A549 (cell line): ENCODE measurements around the gene OTOS. TPM values are rescaled to one million over a fixed set of nuclear protein-coding genes. Genes with fewer than 3 reads are reported as not detected.

Experiments used
- ATAC-seq, 2 experiments: fragments of 200-7000 bp in 1 of 2; fragments of >200 bp in 1 of 2; cut with Nextera tagmentation in 1 of 2; cut with Tn5 transposase in 1 of 2; 3 replicates each; pipeline versions ENCODE4 v1.8.0 to v1.9.1; 2018 to 2020; ENCODE audit warnings: mild to moderate bottlenecking in 1 of 2, moderate library complexity in 1 of 2
- CTCF ChIA-PET: fragments of 300-600 bp; sonication (Branson Sonifier 250); formaldehyde crosslinking; extraction: SDS; loops from one replicate; lab custom pipeline; 2021; ENCODE audit warnings: antibody characterized with exemption, inconsistent platforms; lab: Yijun Ruan, JAX
- POLR2A ChIA-PET: fragments of 350-600 bp; formaldehyde crosslinking; extraction: SDS; loops from one replicate; lab custom pipeline; 2021; ENCODE audit warnings: antibody characterized with exemption, inconsistent platforms; lab: Yijun Ruan, JAX
- DNase-seq, 2 experiments: peaks; one replicate each; pipeline versions ENCODE4 v3.0.0 to v3.0.0-alpha.2; 2011 to 2016; ENCODE audit warnings: low read depth in 1 of 2, low spot score in 1 of 2
- FAIRE-seq: peaks from 2 replicates; lab custom pipeline; 2011; peaks lifted over from hg19 to GRCh38; lab: Jason Lieb, UNC
- H3K27ac ChIP-seq, 2 experiments: fragments of >200 bp; sonication (Bioruptor Twin); formaldehyde crosslinking; 3 replicates each; pipeline ENCODE4 v1.5.1; 2016 to 2017
- H3K4me1 ChIP-seq: fragments of >200 bp; sonication (Bioruptor Twin); formaldehyde crosslinking; 3 replicates; pipeline ENCODE4 v1.6.1; 2016
- H3K4me2 ChIP-seq: fragments of >200 bp; sonication (Bioruptor Twin); formaldehyde crosslinking; 3 replicates; pipeline ENCODE4 v1.6.1; 2016
- H3K4me3 ChIP-seq: fragments of >200 bp; sonication (Bioruptor Twin); formaldehyde crosslinking; 3 replicates; pipeline ENCODE4 v1.5.1; 2016
- H3K9me3 ChIP-seq: fragments of >200 bp; sonication (Bioruptor Twin); formaldehyde crosslinking; 3 replicates; pipeline ENCODE4 v1.6.1; 2016
- CBX2 ChIP-seq: fragments of 200-600 bp; sonication (generic); IDR thresholded peaks from 2 replicates; pipeline ENCODE4 v1.6.1; 2016; ENCODE audit warnings: low read depth, mild to moderate bottlenecking, borderline replicate concordance
- CBX8 ChIP-seq: fragments of 200-600 bp; sonication (generic); IDR thresholded peaks from 2 replicates; pipeline ENCODE4 v1.6.1; 2016
- CHD4 ChIP-seq: fragments of 200-600 bp; sonication (generic); IDR thresholded peaks from 2 replicates; pipeline ENCODE4 v1.6.1; 2016; ENCODE audit warnings: antibody characterized with exemption, mild to moderate bottlenecking, borderline replicate concordance
- EHF ChIP-seq: fragments of 250-450 bp; sonication (Bioruptor Pico); IDR thresholded peaks from 2 replicates; pipeline ENCODE4 v1.5.0; 2020; ENCODE audit warnings: mild to moderate bottlenecking
- FOSB ChIP-seq: fragments of 250-450 bp; sonication (Bioruptor Pico); IDR thresholded peaks from 2 replicates; pipeline ENCODE4 v1.5.0; 2020; ENCODE audit warnings: mild to moderate bottlenecking, moderate library complexity
- FOSL2 ChIP-seq, 2 experiments: fragments of 450-650 bp in 1 of 2; fragments of >200 bp in 1 of 2; sonication (Bioruptor Twin) in 1 of 2; formaldehyde crosslinking; IDR thresholded peaks; 2 replicates each; pipeline versions ENCODE4 v1.5.0 to v1.6.1; 2016 to 2020; ENCODE audit warnings: mild to moderate bottlenecking in 1 of 2, moderate library complexity in 1 of 2
- FOXS1 ChIP-seq: fragments of 250-450 bp; sonication (Bioruptor Pico); IDR thresholded peaks from 2 replicates; pipeline ENCODE4 v1.5.0; 2020; ENCODE audit warnings: mild to moderate bottlenecking, moderate library complexity
- HEYL ChIP-seq: fragments of 250-450 bp; sonication (Bioruptor Pico); IDR thresholded peaks from 2 replicates; pipeline ENCODE4 v1.8.0; 2021; ENCODE audit warnings: mild to moderate bottlenecking, moderate library complexity
- HOXA7 ChIP-seq: fragments of 250-450 bp; sonication (Bioruptor Pico); IDR thresholded peaks from 2 replicates; pipeline ENCODE4 v1.5.0; 2020; ENCODE audit warnings: mild to moderate bottlenecking, moderate library complexity
- HOXB5 ChIP-seq: fragments of 250-450 bp; sonication (Bioruptor Pico); IDR thresholded peaks from 2 replicates; pipeline ENCODE4 v1.5.0; 2020; ENCODE audit warnings: mild to moderate bottlenecking, moderate library complexity
- JUN ChIP-seq, 2 experiments: fragments of >200 bp; sonication (Bioruptor Twin); formaldehyde crosslinking; IDR thresholded peaks; 2 replicates in 1 of 2; 3 replicates in 1 of 2; pipeline ENCODE4 v1.6.1; 2016 to 2017
- MYC ChIP-seq: IDR thresholded peaks from 2 replicates; pipeline ENCODE4 v1.6.1; 2012; ENCODE audit warnings: mild to moderate bottlenecking, inconsistent platforms, low read length, improper control_type of control experiment, borderline replicate concordance
- NFE2L2 ChIP-seq: fragments of 150-350 bp; conservative IDR thresholded peaks from 2 replicates; pipeline ENCODE4 v1.6.1; 2014; ENCODE audit warnings: low read length
- RARB ChIP-seq: fragments of 250-450 bp; sonication (Bioruptor Pico); IDR thresholded peaks from 2 replicates; pipeline ENCODE4 v1.8.0; 2021; ENCODE audit warnings: mild to moderate bottlenecking, moderate library complexity
- SMC3 ChIP-seq: fragments of >200 bp; sonication (Bioruptor Twin); formaldehyde crosslinking; IDR thresholded peaks from 3 replicates; pipeline ENCODE4 v1.6.1; 2018; ENCODE audit warnings: inconsistent platforms
- TFCP2L1 ChIP-seq: fragments of 250-450 bp; sonication (Bioruptor Pico); IDR thresholded peaks from 2 replicates; pipeline ENCODE4 v1.5.0; 2021; ENCODE audit warnings: mild to moderate bottlenecking
- ZFP36 ChIP-seq: fragments of 450-650 bp; IDR thresholded peaks from 2 replicates; pipeline ENCODE4 v1.6.1; 2014; ENCODE audit warnings: borderline replicate concordance; ENCODE audit not compliant: partially characterized antibody
- ZNF302 ChIP-seq: fragments of 250-450 bp; sonication (Bioruptor Pico); IDR thresholded peaks from 2 replicates; pipeline ENCODE4 v1.9.0; 2021; ENCODE audit warnings: inconsistent platforms, mild to moderate bottlenecking, moderate library complexity
- ZSCAN20 ChIP-seq: fragments of 250-450 bp; sonication (Bioruptor Pico); IDR thresholded peaks from 2 replicates; pipeline ENCODE4 v1.8.0; 2022; ENCODE audit warnings: mild to moderate bottlenecking, moderate library complexity
- WGBS: methylation state at CpG from one replicate; pipeline ENCODE4 v1.1.6; 2017; ENCODE audit errors: missing lambda C conversion rate; 5-methylcytosine and 5-hydroxymethylcytosine counted together
- polyA plus RNA-seq, 4 experiments: library from polyadenylated mRNA; depleted of rRNA in 3 of 4; stranded (reverse); fragments of >200 nt; fragmentation: RNase III in 1 of 4; extraction: RNeasy Plus Mini Kit Qiagen cat#74134 plus additional on column Dnase treatment in 1 of 4; gene quantifications; 2 replicates in 3 of 4; 3 replicates in 1 of 4; pipeline ENCODE4 v1.2.3, GENCODE V29; 2011 to 2017
- TF ChIP-seq, protein P1 (sequence below): IDR thresholded peaks from 2 replicates; pipeline ENCODE4 v1.6.1; 2012
- TF ChIP-seq, protein P2 (sequence below): fragments of >200 bp; sonication (Bioruptor Twin); formaldehyde crosslinking; IDR thresholded peaks from 3 replicates; pipeline ENCODE4 v1.6.1; 2016
- TF ChIP-seq, protein P3 (sequence below): IDR thresholded peaks from 2 replicates; pipeline ENCODE4 v1.6.1; 2012
- TF ChIP-seq, protein P4 (sequence below): fragments of 250-450 bp; sonication (Bioruptor Pico); IDR thresholded peaks from 2 replicates; pipeline ENCODE4 v1.5.0; 2020; ENCODE audit warnings: low read depth, mild to moderate bottlenecking, moderate library complexity

The OTOS gene
- polyA plus RNA-seq, 2 of the 4 experiments (the other 2 are of a cell fraction): not detected

DNA sequence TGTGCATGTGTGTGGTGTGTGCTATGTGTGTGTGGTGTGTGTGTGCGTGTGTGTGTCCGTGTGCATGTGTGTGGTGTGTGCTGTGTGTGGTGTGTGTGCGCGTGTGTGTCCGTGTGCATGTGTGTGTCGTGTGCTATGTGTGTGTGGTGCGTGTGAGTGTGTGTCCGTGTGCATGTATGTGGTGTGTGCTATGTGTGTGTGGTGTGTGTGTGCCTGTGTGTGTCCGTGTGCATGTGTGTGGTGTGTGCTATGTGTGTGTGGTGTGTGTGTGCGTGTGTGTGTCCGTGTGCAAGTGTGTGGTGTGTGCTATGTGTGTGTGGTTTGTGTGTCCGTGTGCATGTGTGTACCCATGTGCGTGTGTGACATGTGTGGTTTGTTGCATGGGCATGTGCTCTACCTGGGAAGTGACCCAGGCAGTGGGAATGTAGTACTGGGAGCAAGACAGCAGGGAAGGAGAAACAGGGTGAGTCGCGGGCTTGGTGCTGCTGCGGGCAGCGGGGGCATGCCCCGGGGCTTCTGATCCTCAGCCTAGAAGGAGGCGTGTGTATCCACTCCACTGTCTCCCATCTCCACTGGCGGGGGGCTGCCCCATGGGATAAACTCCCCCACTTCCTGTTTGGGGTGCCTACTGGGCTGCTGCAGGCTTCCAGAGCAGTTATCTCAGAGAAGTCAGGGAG is 7.6 kb upstream of the OTOS start:
- Histone ChIP-seq H3K4me3 (no peak overlapping the region), H3K9me3 (peaks cover 8% of the 10 kb centered on the region), H3K4me2 (no peak overlapping the region), H3K4me1 (0 out of 3 replicates have a peak, but pooled peaks cover 3% of the 10 kb centered on the region), H3K27ac (no peak overlapping the region)
- TF ChIP-seq HOXA7 (CRISPR knock-in tag): no peak
- TF ChIP-seq ZFP36: no peak
- no peak for TF ChIP-seq MYC
- POLR2A ChIA-PET: no interaction called here
- no peak for FAIRE-seq
- 60% methylated on average over 18 of the region's 20 CpGs for WGBS
- CTCF ChIA-PET: interaction anchor here (1.1 to 8.9 kb wide), 3 partner anchors 7 to 291 kb away, joined by 4 to 70 read pairs (median 7); partner anchors contain the start of gene OTOS
- no peak for DNase-seq
- ATAC-seq: no peak

DNA sequence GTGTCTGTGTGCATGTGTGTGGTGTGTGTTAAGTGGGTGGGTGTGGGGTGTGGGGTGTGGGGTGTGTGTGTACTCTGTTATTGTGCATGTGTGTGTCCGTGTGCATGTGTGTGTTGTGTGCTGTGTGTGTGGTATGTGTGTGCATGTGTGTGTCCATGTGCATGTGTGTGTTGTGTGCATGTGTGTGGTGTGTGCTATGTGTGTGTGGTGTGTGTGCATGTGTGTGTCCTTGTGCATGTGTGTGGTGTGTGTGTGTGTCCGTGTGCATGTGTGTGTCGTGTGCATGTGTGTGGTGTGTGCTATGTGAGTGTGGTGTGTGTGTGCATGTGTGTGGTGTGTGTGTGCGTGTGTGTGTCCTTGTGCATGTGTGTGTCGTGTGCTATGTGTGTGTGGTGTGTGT is 6.9 kb upstream of the OTOS start:
- Histone ChIP-seq H3K9me3 (peaks cover 2% of the 10 kb centered on the region; the same call in 1 of the 3 replicates), H3K4me1 (0 out of 3 replicates have a peak, but pooled peaks cover 3% of the 10 kb centered on the region), H3K27ac (no peak overlapping the region), H3K4me3 (no peak overlapping the region), H3K4me2 (no peak overlapping the region)
- POLR2A ChIA-PET: no interaction called here
- FAIRE-seq (no peak), DNase-seq (no peak), ATAC-seq (no peak)
- CTCF ChIA-PET: no interaction called here
- WGBS: 7% methylated on average over 5 of the region's 5 CpGs
- TF ChIP-seq HOXA7 (CRISPR knock-in tag) (no peak), JUN (IDR thresholded peaks at IDR 0.05) (no peak), HEYL (CRISPR knock-in tag) (no peak), SMC3 (no peak), CHD4 (no peak), HOXB5 (CRISPR knock-in tag) (no peak), FOSB (CRISPR knock-in tag) (no peak), NFE2L2 (no peak), FOSL2 (IDR thresholded peaks at IDR 0.05) (no peak), FOSL2 (CRISPR knock-in tag; IDR thresholded peaks at IDR 0.05) (no peak), ZFP36 (no peak), RARB (CRISPR knock-in tag) (no peak)
- TF ChIP-seq, protein P1, sequence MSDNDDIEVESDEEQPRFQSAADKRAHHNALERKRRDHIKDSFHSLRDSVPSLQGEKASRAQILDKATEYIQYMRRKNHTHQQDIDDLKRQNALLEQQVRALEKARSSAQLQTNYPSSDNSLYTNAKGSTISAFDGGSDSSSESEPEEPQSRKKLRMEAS: no peak
- TF ChIP-seq, protein P2, sequence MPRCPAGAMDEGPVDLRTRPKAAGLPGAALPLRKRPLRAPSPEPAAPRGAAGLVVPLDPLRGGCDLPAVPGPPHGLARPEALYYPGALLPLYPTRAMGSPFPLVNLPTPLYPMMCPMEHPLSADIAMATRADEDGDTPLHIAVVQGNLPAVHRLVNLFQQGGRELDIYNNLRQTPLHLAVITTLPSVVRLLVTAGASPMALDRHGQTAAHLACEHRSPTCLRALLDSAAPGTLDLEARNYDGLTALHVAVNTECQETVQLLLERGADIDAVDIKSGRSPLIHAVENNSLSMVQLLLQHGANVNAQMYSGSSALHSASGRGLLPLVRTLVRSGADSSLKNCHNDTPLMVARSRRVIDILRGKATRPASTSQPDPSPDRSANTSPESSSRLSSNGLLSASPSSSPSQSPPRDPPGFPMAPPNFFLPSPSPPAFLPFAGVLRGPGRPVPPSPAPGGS: no peak
- TF ChIP-seq, protein P3, sequence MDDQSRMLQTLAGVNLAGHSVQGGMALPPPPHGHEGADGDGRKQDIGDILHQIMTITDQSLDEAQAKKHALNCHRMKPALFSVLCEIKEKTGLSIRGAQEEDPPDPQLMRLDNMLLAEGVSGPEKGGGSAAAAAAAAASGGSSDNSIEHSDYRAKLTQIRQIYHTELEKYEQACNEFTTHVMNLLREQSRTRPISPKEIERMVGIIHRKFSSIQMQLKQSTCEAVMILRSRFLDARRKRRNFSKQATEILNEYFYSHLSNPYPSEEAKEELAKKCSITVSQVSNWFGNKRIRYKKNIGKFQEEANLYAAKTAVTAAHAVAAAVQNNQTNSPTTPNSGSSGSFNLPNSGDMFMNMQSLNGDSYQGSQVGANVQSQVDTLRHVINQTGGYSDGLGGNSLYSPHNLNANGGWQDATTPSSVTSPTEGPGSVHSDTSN: no peak

DNA sequence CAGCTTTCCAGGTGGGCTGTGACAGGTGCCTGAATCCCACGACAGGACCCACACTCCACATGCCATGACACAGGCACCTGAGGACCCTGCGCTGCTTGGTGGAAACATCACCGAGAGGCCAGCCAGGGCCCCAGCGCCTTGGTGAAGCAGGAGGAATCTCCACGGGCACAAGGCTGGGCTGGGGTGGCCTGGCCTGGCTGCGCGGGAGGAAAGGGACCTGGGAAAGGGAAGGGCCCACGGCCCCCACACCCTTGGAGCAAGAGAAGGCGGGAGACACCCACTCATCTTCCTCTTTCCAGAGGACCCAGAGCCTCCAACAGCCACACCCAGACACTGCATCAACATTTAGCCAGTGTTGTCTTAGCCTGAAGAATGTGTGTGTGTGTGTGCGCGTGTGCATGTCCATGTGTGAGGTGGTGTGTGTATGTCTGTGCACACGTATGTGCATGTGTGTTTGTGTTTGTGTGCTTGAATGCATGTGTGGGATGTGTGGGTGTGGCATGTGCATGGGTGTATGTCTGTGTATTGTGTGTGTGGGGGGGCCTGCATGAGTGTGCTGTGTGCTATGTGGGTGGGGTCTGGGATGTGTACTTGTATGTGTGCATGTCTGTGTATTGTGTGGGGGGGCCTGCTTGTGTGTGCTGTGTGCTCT is 6.3 kb upstream of the OTOS start:
- Histone ChIP-seq H3K4me2 (no peak overlapping the region), H3K9me3 (no peaks in the 10 kb centered on the region), H3K4me3 (no peak overlapping the region), H3K4me1 (0 out of 3 replicates have a peak, but pooled peaks cover 3% of the 10 kb centered on the region), H3K27ac (no peak overlapping the region)
- 58% methylated on average over 10 of the region's 12 CpGs for WGBS
- POLR2A ChIA-PET: no interaction called here
- DNase-seq (no peak), ATAC-seq (no peak), FAIRE-seq (no peak)
- TF ChIP-seq, protein P1: no peak
- TF ChIP-seq EHF (CRISPR knock-in tag) (no peak), CBX2 (no peak), SMC3 (no peak), RARB (CRISPR knock-in tag) (no peak), MYC (no peak), TFCP2L1 (no peak), FOSB (CRISPR knock-in tag) (no peak), ZSCAN20 (no peak), FOXS1 (CRISPR knock-in tag) (no peak), CBX8 (no peak), ZNF302 (CRISPR knock-in tag) (no peak), JUN (IDR thresholded peaks at IDR 0.05) (no peak)
- TF ChIP-seq, protein P3: no peak
- TF ChIP-seq, protein P4, sequence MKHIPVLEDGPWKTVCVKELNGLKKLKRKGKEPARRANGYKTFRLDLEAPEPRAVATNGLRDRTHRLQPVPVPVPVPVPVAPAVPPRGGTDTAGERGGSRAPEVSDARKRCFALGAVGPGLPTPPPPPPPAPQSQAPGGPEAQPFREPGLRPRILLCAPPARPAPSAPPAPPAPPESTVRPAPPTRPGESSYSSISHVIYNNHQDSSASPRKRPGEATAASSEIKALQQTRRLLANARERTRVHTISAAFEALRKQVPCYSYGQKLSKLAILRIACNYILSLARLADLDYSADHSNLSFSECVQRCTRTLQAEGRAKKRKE (CRISPR knock-in tag): no peak
- CTCF ChIA-PET: interaction anchor here (6.7 to 9.6 kb wide), 2 partner anchors 80 to 87 kb away, joined by 71 to 176 read pairs; no protein-coding TSS in a partner anchor
